HG02642 (cell line): ENCODE measurements around the gene CPLANE1.
A peak's percentile ranks its signal among the peaks of the same experiment; 100 is the strongest.
"Not testable (repeated sequence)": the region's sequence is repeated elsewhere in the genome, so short reads cannot be mapped to it uniquely, and the experiment has no call there.

ENCODE experiments used
- ATAC-seq: cut with Tn5 transposase; IDR thresholded peaks from one replicate; pipeline ENCODE4 v1.9.1; 2021; ENCODE audit warnings: mild to moderate bottlenecking; ENCODE audit not compliant: unreplicated experiment, poor library complexity

Gene CPLANE1

DNA sequence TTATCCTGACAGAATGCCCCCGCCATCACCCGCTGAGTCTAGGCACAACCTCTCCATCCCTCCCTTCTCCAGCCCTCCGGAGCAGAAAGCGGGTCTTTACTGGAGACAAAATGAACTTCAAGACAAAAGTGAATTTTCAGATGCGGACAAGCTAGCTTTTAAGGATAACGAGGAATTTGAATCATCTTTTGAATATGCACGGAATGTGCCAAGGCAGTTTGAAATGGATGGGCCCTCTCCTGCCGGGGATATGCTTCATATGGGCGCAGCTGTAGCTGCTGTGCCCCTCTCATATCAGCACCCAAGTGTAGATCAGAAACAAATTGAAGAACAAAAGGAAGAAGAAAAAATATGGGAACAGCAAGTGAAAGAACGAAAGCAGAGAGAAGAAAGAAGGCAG lies 37.5 kb downstream of the CPLANE1 start:
- no peak for ATAC-seq

GRCh38 chr5:37208883-37209797 lies 40.0 kb downstream of the CPLANE1 start:
- peak; percentile 58 for ATAC-seq

- ATAC-seq = no peak
These were observed 41.4 kb downstream of the CPLANE1 start for GRCh38 chr5:37207802-37208201.

- ATAC-seq = no peak
These were observed 42.4 kb downstream of the CPLANE1 start for GRCh38 chr5:37206736-37207135.

- no peak for ATAC-seq
These were observed 50.3 kb downstream of the CPLANE1 start for GRCh38 chr5:37198842-37199241.

- ATAC-seq = peak; percentile 40
These were observed 51.1 kb downstream of the CPLANE1 start for GRCh38 chr5:37198061-37198460.

- ATAC-seq = peak; percentile 81
These were observed 51.7 kb downstream of the CPLANE1 start for GRCh38 chr5:37197340-37198050.

DNA sequence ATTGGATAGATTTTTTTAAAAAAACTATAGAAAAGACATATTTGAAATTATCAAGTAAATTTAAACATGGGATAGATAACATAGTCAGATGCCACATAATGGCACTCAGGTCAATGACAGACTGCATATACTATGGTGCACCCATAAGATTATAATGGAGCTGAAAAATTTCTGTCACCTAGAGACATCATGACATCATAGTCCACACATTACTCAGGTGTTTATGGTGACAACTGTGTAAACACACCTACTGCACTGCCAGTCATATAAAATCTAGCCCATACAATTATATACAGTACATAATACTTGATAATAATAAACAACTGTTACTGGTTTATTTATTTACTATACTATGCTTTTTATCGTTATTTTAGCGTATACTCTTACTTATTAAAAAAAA lies 58.6 kb downstream of the CPLANE1 start:
- ATAC-seq = no peak

- no peak for ATAC-seq
These were observed 59.8 kb downstream of the CPLANE1 start for GRCh38 chr5:37189355-37189754.

DNA sequence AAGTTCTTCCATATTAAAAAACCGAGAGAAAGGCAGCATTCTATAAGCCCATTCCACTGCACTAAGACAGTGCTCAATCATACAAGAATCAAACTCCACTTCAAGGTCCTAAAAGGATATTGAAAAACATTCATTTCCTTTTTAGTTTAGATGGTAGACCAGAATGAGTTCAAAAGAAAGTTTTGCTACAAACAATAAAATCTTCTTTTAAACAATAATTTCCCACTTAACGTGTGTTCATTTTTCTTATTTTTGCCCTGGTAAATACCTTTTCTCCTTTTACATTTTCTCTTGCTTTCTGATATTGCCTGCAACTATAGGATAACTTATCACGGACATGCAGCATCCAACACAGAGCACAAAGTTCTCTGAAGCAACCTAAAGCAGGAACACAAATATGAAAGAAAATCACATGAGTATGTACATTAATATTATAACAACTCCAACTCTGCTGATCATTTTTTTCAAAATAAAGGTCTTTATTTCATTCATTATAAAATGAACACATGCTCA lies 61.7 kb downstream of the CPLANE1 start:
- no peak for ATAC-seq

DNA sequence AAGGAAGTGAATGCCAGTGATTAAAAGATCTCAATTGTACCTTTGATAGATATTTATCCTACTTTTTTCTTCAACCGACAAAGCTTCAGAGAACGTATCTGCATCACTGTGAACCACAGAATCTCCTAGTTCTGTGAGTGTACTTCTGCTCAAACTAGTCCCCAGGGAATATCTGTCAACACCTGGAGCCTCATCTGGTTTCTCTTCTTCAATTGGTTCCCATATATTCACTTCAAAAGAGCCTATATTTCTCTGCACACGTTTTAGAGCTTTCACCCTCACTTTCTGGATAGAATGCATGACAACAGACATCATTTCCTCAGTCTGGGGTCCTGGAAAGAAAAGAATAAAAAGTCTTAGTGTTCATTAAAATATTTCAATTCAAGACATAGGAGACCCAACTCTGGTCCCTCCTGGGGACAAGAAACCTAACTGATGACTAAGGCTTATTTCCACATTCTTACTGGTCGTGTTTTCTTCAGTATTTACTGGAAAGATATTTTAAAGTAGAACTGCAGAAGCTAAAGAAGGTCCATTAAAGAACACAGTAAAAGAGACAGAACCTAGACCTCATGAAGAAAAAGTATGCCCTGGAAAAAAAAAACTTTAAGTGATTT lies 64.3 kb downstream of the CPLANE1 start:
- peak; percentile 96 for ATAC-seq

- ATAC-seq = no peak
These were observed 66.5 kb downstream of the CPLANE1 start for GRCh38 chr5:37182667-37183066.

- ATAC-seq = no peak
These were observed 74.2 kb downstream of the CPLANE1 start for GRCh38 chr5:37174928-37175327.

- no peak for ATAC-seq
These were observed 76.2 kb downstream of the CPLANE1 start for GRCh38 chr5:37172957-37173356.

- no peak for ATAC-seq
These were observed 78.3 kb downstream of the CPLANE1 start for GRCh38 chr5:37170856-37171255.

DNA sequence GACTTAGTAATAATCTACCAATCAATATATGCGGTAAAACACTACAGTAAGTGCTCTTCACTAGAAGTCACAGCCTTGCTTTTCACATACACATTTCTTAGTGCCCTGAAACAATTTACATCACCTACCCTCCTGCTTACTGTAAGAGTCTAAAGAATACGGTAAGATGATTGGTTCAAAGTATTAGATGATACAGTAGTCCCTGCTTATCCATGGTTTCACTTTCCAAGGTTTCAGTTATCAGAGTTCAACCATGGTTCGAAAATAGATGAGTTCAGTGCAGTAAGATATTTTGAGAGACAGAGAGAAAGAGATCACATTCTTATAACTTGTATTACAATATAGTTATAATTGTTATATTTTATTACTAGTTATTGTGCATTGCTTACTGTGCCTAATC lies 83.0 kb downstream of the CPLANE1 start:
- no peak for ATAC-seq

- no peak for ATAC-seq
These were observed 83.4 kb downstream of the CPLANE1 start for GRCh38 chr5:37165761-37166160.

GRCh38 chr5:37153661-37154060 lies 95.5 kb downstream of the CPLANE1 start:
- no peak for ATAC-seq

GRCh38 chr5:37146896-37147295 lies 102.3 kb downstream of the CPLANE1 start:
- ATAC-seq = no peak

DNA sequence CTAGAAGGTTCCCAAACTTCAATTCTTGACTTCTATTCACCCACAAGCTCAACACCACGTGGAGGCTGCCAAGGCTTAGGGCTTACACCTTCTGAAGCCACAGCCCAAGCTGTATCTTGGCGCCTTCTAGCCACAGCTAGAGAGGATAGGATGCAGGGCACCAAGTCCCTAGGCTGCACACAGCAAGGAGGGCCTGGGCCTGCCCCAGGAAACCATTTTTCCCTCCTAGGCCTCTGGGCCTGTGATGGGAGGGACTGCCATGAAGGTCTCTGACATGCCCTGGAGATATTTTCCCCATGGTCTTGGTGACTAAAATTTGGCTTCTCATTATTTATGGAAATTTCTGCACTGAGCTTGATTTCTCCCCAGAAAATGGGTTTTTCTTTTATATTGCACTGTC lies 112.5 kb downstream of the CPLANE1 start:
- ATAC-seq = no peak

- not testable (repeated sequence) for ATAC-seq
These were observed 113.9 kb downstream of the CPLANE1 start for GRCh38 chr5:37135312-37135711.
